Fibroblast of mammary gland (primary cell): ENCODE results near the gene OTOP3.

Experiments
- DNase-seq: peaks from one replicate; pipeline ENCODE4 v3.0.0-alpha.2; 2010; ENCODE audit warnings: low read depth
- H3K4me3 ChIP-seq: 2 replicates; pipeline ENCODE4 v1.5.1; 2011; ENCODE audit warnings: low read depth, mild to moderate bottlenecking, low read length, moderate library complexity; ENCODE audit not compliant: control insufficient read depth
- TF ChIP-seq, protein P1 (sequence below): conservative IDR thresholded peaks from 2 replicates; pipeline ENCODE4 v1.5.1; 2011; ENCODE audit warnings: low read depth, low read length, inconsistent platforms; ENCODE audit not compliant: control insufficient read depth, insufficient read depth

Gene OTOP3

DNA sequence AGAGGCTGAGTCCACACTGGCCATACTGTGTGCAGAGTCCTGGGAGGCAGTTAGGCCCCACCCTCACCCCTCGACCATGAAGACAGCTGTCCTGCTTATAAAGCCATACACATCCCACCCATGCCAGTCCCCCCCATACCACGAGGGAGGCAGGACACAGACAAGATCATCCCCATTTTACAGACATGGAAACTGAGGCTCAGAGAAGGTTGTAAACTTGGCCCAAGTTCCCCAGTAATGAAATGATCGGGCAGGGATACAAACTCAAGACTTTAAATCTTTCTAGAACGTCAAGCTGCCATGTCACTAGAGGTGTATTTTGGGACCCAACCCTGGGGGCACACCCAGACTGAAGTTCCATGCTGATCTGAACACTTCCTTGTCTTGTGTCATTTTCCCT, 20.4 kb downstream of the OTOP3 start:
- TF ChIP-seq, protein P1, sequence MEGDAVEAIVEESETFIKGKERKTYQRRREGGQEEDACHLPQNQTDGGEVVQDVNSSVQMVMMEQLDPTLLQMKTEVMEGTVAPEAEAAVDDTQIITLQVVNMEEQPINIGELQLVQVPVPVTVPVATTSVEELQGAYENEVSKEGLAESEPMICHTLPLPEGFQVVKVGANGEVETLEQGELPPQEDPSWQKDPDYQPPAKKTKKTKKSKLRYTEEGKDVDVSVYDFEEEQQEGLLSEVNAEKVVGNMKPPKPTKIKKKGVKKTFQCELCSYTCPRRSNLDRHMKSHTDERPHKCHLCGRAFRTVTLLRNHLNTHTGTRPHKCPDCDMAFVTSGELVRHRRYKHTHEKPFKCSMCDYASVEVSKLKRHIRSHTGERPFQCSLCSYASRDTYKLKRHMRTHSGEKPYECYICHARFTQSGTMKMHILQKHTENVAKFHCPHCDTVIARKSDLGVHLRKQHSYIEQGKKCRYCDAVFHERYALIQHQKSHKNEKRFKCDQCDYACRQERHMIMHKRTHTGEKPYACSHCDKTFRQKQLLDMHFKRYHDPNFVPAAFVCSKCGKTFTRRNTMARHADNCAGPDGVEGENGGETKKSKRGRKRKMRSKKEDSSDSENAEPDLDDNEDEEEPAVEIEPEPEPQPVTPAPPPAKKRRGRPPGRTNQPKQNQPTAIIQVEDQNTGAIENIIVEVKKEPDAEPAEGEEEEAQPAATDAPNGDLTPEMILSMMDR = no peak
- H3K4me3 ChIP-seq = no peak overlapping the region
- no peak for DNase-seq

DNA sequence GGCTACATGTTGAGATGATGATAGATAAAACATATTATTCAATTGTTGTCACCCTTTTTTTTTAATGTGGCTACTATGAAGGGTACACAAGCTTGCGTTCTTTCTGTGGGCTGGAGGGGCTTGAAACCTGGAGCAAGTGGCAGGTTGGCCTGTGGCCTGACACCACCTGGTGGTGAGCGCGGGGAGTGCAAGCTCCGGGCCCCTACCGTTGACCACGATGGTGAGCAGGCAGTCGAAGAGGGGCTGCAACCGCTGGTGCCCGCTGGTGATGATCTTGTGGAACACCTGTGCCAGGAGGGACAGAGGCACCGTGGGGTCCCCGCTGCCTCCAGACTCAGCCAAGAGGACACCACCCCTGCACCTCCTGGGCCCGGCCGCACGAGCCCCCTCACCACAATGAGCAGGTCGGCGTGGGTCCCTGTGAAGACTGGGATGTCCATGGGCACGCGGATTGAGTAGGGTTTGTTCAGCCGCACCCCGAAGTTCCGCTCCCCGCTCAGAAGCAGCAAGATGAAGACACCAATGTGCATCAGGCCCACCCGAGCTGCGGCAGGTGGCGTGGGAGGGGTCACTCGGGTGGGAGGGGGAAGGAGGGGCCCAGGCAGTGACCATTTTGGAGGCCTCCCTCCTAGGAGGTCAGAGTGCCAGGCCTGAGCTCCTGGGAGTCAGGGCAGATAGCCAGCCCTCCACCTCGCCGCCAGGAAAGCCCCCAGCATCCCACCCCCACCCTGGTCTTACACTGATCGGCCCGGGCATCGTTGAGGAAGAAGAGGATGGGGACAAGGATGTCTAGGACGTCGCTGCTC, 22.4 kb downstream of the OTOP3 start:
- DNase-seq = peak; percentile 41
- no peak overlapping the region for H3K4me3 ChIP-seq
- TF ChIP-seq, protein P1 = peak; percentile 80

DNA sequence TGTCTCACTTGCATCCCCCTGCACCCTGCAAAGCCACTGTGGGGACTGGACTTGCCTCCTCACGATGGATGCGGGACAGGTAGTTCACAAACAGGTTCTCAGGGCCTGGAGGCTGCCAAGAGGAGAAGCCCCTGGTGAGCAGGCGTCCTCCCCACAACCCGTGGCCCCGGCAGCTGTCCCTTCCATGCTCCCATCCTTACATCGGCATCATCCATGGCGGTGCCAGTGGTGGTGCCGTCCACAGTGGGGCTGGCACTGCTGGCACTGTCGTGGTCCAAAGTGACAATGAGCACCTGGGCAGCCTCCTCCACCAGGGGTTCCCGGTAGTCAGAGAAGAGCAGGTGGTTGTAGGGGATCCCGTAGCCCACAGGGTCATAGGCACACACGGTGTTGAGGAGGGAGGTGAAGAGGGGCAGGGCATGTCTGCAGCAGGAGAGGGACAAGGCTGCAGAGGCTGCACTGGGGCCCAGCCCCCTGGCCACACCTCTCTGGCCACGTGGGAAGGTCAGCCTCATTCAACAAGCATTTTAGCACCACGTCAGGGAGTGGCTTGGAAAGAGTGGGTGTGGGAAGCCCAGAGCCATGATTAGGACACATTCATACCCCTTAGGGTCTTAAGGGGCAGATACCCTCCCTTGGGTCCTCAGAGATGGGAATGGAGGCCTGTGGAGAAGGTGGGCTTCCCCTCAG, 24.3 kb downstream of the OTOP3 start:
- no peak overlapping the region for H3K4me3 ChIP-seq
- DNase-seq = peak; percentile 35
- TF ChIP-seq, protein P1 = no peak

DNA sequence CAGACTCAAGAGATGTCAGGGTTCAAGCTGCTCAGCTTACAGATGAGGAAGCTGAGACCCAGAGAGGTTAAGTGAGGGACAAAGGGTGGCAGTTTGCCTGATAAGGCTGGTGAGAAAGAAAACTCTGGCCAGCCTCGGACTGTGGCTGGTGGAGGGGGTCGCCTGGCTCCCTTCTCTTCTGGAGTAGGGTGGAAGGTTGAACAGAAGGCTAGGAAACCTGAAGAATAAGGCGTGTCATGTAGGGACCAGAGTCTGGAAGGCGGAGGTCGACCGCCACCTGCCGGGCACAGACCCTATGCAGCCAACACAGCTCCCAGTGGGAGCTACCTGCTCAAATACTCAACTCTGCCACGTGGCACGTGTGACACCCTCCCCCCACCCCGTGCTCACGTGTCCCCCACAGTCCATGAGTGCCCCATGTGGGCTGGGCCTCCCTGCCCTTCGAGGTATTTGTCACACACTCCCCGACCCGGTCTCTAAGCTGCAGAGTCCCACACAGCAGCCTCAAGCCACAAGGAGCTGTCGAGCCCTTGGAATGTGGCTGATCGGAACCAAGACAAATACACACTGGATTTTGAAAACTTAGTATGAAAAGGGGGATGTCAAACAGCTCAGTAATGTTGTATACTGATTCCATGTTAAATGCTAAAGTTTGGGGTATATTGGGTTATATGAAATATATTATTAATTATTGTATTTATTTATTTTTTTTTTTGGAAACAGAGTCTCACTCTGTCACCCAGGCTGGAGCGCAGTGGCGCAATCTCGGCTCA, 25.1 kb downstream of the OTOP3 start:
- peak; percentile 15 for DNase-seq
- no peak overlapping the region for H3K4me3 ChIP-seq
- TF ChIP-seq, protein P1 = no peak

DNA sequence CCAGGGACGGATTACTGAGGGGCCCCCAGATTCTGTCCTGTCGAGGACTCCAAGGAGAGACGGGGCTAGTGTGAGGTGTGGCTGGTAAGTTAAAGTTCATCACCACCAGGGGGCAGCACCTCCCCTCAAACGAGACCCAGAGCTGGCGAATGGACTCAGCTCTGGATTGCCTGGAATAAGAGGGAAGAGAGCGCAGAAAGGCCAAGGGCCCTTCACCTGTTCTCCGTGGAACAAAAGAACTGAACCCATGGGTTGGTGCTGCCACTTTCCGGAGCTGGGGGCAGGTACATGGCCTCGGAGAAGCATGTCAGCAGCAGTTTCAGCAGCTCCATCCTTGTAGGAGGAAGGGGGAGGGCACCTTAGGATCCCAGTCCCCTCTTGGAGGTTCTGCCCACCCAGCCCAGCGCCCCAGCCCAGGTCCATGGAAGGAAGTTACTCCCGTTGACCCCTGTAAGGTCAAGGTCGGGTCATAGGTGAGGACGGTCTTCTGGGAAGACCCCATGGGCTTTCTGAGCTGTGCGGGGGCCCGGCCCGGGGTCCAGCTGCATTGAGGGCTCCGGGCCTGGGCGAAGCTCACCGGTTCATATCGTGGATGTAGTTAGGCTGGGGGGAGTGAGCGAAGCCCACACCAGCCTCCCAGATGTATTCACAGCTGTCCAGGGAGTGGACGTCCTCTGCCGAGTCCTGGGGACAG, 26.1 kb downstream of the OTOP3 start:
- H3K4me3 ChIP-seq = no peak overlapping the region
- TF ChIP-seq, protein P1 = peak; percentile 65
- DNase-seq = peak; percentile 83
